GM23338 (cell line): Measurements from ENCODE around the gene KIAA1671. TPM values are rescaled to one million over a fixed set of nuclear protein-coding genes. Genes with fewer than 3 reads are reported as not detected.

Experiments used
- ATAC-seq: fragments of 200-7000 bp; cut with Tn5 transposase; 3 replicates; pipeline ENCODE4 v1.9.1; 2020
- DNase-seq: peaks from one replicate; pipeline ENCODE4 v3.0.0-alpha.2; 2015; ENCODE audit warnings: low spot score
- H2AFZ ChIP-seq: fragments of 200-600 bp; sonication (generic); 2 replicates; pipeline ENCODE4 v1.8.0; 2016; ENCODE audit warnings: antibody characterized with exemption, mild to moderate bottlenecking, moderate library complexity
- H3F3A ChIP-seq: fragments of 200-600 bp; sonication (generic); replicated peaks from 2 replicates; pipeline ENCODE4 v1.8.0; 2017; ENCODE audit warnings: antibody characterized with exemption, mixed run types, low read depth
- H3K27ac ChIP-seq: fragments of 200-600 bp; sonication (generic); 2 replicates; pipeline ENCODE4 v1.6.1; 2016; ENCODE audit warnings: low read depth
- H3K27me3 ChIP-seq: fragments of 200-600 bp; sonication (generic); 2 replicates; pipeline ENCODE4 v1.8.0; 2016; ENCODE audit warnings: mild to moderate bottlenecking, mixed run types, moderate library complexity; ENCODE audit not compliant: insufficient read depth
- H3K36me3 ChIP-seq: fragments of 200-600 bp; sonication (generic); 2 replicates; pipeline ENCODE4 v1.8.0; 2016; ENCODE audit warnings: mild to moderate bottlenecking; ENCODE audit not compliant: insufficient read depth
- H3K4me1 ChIP-seq: fragments of 200-600 bp; sonication (generic); 2 replicates; pipeline ENCODE4 v1.8.0; 2016; ENCODE audit warnings: mild to moderate bottlenecking, moderate library complexity; ENCODE audit not compliant: insufficient read depth
- H3K4me2 ChIP-seq: fragments of 200-600 bp; sonication (generic); 2 replicates; pipeline ENCODE4 v1.7.1; 2017; ENCODE audit warnings: mixed run types
- H3K4me3 ChIP-seq: fragments of 200-600 bp; sonication (generic); 2 replicates; pipeline ENCODE4 v1.6.1; 2016; ENCODE audit warnings: mixed run types
- H3K79me2 ChIP-seq: fragments of 200-600 bp; sonication (generic); replicated peaks from 2 replicates; pipeline ENCODE4 v1.8.0; 2017; ENCODE audit warnings: mild to moderate bottlenecking; ENCODE audit not compliant: insufficient read depth
- H3K9me2 ChIP-seq: fragments of 200-600 bp; sonication (generic); 2 replicates; pipeline ENCODE4 v1.8.0; 2017; ENCODE audit not compliant: insufficient read depth
- H4K20me1 ChIP-seq: fragments of 200-600 bp; sonication (generic); replicated peaks from 2 replicates; pipeline ENCODE4 v1.8.0; 2017; ENCODE audit warnings: mild to moderate bottlenecking; ENCODE audit not compliant: insufficient read depth
- H3K27ac Mint-ChIP-seq: 2 replicates; pipeline ENCODE4 v1.8.0; 2020; ENCODE audit warnings: inconsistent platforms, mild to moderate bottlenecking, moderate library complexity, mixed read lengths
- H3K27me3 Mint-ChIP-seq: 3 replicates; pipeline ENCODE4 v1.8.0; 2022; ENCODE audit warnings: low read depth, mild to moderate bottlenecking, moderate library complexity, mixed read lengths, inconsistent platforms; ENCODE audit not compliant: insufficient read depth, poor library complexity
- H3K36me3 Mint-ChIP-seq: 3 replicates; pipeline ENCODE4 v1.8.0; 2021; ENCODE audit warnings: low read depth, mild to moderate bottlenecking, inconsistent platforms, moderate library complexity, mixed read lengths
- H3K4me1 Mint-ChIP-seq: 3 replicates; pipeline ENCODE4 v1.8.0; 2020; ENCODE audit warnings: mild to moderate bottlenecking, inconsistent platforms, mixed read lengths
- H3K4me3 Mint-ChIP-seq: 3 replicates; pipeline ENCODE4 v1.8.0; 2021; ENCODE audit warnings: moderate library complexity, mild to moderate bottlenecking, inconsistent platforms, mixed read lengths
- H3K9me3 Mint-ChIP-seq: 3 replicates; pipeline ENCODE4 v1.8.0; 2020; ENCODE audit warnings: moderate library complexity, mild to moderate bottlenecking, inconsistent platforms, mixed read lengths
- CREB1 ChIP-seq: fragments of 250-450 bp; sonication (Bioruptor Pico); IDR thresholded peaks from 2 replicates; pipeline ENCODE4 v1.5.0; 2020; ENCODE audit warnings: low read depth, mild to moderate bottlenecking, moderate library complexity
- EZH2 ChIP-seq: fragments of 200-600 bp; sonication (generic); IDR thresholded peaks from one replicate; pipeline ENCODE4 v1.8.0; 2017; ENCODE audit warnings: antibody characterized with exemption, mild to moderate bottlenecking, low read depth; ENCODE audit not compliant: unreplicated experiment
- EZH2phosphoT487 ChIP-seq: fragments of 200-600 bp; sonication (generic); IDR thresholded peaks from one replicate; pipeline ENCODE4 v1.8.1; 2018; ENCODE audit warnings: antibody characterized with exemption; ENCODE audit not compliant: unreplicated experiment
- JUNB ChIP-seq: IDR thresholded peaks from one replicate; pipeline ENCODE4 v1.6.1; 2016; ENCODE audit warnings: antibody characterized with exemption; ENCODE audit not compliant: unreplicated experiment
- NANOG ChIP-seq: IDR thresholded peaks from 2 replicates; pipeline ENCODE4 v1.6.1; 2016; ENCODE audit warnings: antibody characterized with exemption, borderline replicate concordance
- POLR2AphosphoS5 ChIP-seq: IDR thresholded peaks from 2 replicates; pipeline ENCODE4 v1.6.1; 2016; ENCODE audit warnings: antibody characterized with exemption, low read depth
- STAT1 ChIP-seq: IDR thresholded peaks from one replicate; pipeline ENCODE4 v1.6.1; 2016; ENCODE audit warnings: antibody characterized with exemption; ENCODE audit not compliant: unreplicated experiment
- ZNF114 ChIP-seq: fragments of 250-450 bp; sonication (Bioruptor Pico); IDR thresholded peaks from 2 replicates; pipeline ENCODE4 v1.5.0; 2020; ENCODE audit warnings: mild to moderate bottlenecking, moderate library complexity
- ZNF331 ChIP-seq: fragments of 250-450 bp; sonication (Bioruptor Pico); IDR thresholded peaks from 2 replicates; pipeline ENCODE4 v1.5.0; 2020; ENCODE audit warnings: low read depth, mild to moderate bottlenecking, moderate library complexity
- polyA plus RNA-seq: library from polyadenylated mRNA; unstranded; fragments of >200 nt; fragmentation: Nextera tagmentation; extraction: Ambion mirVana; gene quantifications from 2 replicates; pipeline ENCODE4 v1.2.1, GENCODE V29; 2016
- total RNA-seq: library from RNA; depleted of rRNA; stranded (reverse); fragments of >200 nt; shearing (Covaris generic); gene quantifications from 2 replicates; pipeline ENCODE4 v1.2.3, GENCODE V29; 2014
- TF ChIP-seq, protein P1 (sequence below): IDR thresholded peaks from 2 replicates; pipeline ENCODE4 v1.6.1; 2016; ENCODE audit warnings: antibody characterized with exemption
- TF ChIP-seq, protein P2 (sequence below): fragments of 250-450 bp; sonication (Bioruptor Pico); IDR thresholded peaks from 2 replicates; pipeline ENCODE4 v1.5.0; 2020; ENCODE audit warnings: mild to moderate bottlenecking, moderate library complexity
- TF ChIP-seq, protein P3 (sequence below), 2 experiments: fragments of 200-600 bp in 1 of 2; sonication (generic) in 1 of 2; conservative IDR thresholded peaks; 2 replicates each; pipeline versions ENCODE4 v1.5.1 to v1.6.1; 2016 to 2017; ENCODE audit warnings: antibody characterized with exemption in 2 of 2, low read depth in 2 of 2, mild to moderate bottlenecking in 2 of 2, moderate library complexity in 1 of 2
- TF ChIP-seq, protein P4 (sequence below): IDR thresholded peaks from one replicate; pipeline ENCODE4 v1.6.1; 2018; ENCODE audit warnings: antibody characterized with exemption; ENCODE audit not compliant: unreplicated experiment

Gene KIAA1671
- total and polyA plus RNA-seq, 2 experiments from 2014 or later, result 6.1 to 27.2 TPM

DNA sequence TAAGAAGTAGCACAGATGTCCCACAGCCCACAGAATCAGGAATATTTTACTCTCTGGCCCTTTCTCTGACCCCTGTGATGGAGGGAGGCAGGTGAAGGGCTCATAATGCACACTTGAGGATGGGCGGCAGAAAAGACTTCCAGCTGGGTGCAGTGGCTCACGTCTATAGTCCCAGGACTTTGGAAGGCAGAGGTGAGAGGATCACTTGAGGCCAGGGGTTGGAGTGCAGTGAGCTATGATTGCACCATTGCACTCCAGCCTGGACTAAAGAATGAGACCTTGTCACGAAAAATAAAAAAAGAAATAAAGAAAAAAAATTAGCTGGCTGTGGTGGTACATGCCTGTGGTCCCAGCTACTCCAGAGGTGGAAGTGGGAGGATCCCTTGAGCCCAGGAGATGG lies 233.6 kb downstream of the KIAA1671 start:
- Histone ChIP-seq H3K4me3 (no peak overlapping the region), H4K20me1 (no peaks in the 10 kb centered on the region; the same call in 1 of the 2 replicates), H3K79me2 (no peaks in the 10 kb centered on the region), H3K36me3 (no peaks in the 10 kb centered on the region), H3F3A (no peaks in the 10 kb centered on the region), H3K27me3 (no peaks in the 10 kb centered on the region), H3K27ac (no peak overlapping the region), H3K4me2 (no peak overlapping the region), H3K9me2 (no peaks in the 10 kb centered on the region), H2AFZ (no peak overlapping the region), H3K4me1 (no peaks in the 10 kb centered on the region)
- Mint-ChIP-seq H3K4me1 (no peaks in the 10 kb centered on the region), H3K27ac (no peak overlapping the region), H3K4me3 (no peak overlapping the region), H3K27me3 (peaks cover 5% of the 10 kb centered on the region), H3K9me3 (no peaks in the 10 kb centered on the region; the same call in 2 of the 3 replicates), H3K36me3 (peaks cover 52% of the 10 kb centered on the region)
- DNase-seq (no peak), ATAC-seq (no peak)
- TF ChIP-seq, protein P1, sequence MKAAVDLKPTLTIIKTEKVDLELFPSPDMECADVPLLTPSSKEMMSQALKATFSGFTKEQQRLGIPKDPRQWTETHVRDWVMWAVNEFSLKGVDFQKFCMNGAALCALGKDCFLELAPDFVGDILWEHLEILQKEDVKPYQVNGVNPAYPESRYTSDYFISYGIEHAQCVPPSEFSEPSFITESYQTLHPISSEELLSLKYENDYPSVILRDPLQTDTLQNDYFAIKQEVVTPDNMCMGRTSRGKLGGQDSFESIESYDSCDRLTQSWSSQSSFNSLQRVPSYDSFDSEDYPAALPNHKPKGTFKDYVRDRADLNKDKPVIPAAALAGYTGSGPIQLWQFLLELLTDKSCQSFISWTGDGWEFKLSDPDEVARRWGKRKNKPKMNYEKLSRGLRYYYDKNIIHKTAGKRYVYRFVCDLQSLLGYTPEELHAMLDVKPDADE, result no peak
- TF ChIP-seq JUNB (no peak), POLR2AphosphoS5 (no peak), NANOG (no peak), EZH2phosphoT487 (no peak), CREB1 (CRISPR knock-in tag) (no peak), ZNF331 (CRISPR knock-in tag) (no peak), STAT1 (no peak), ZNF114 (CRISPR knock-in tag) (no peak), EZH2 (no peak)
- TF ChIP-seq, protein P2, sequence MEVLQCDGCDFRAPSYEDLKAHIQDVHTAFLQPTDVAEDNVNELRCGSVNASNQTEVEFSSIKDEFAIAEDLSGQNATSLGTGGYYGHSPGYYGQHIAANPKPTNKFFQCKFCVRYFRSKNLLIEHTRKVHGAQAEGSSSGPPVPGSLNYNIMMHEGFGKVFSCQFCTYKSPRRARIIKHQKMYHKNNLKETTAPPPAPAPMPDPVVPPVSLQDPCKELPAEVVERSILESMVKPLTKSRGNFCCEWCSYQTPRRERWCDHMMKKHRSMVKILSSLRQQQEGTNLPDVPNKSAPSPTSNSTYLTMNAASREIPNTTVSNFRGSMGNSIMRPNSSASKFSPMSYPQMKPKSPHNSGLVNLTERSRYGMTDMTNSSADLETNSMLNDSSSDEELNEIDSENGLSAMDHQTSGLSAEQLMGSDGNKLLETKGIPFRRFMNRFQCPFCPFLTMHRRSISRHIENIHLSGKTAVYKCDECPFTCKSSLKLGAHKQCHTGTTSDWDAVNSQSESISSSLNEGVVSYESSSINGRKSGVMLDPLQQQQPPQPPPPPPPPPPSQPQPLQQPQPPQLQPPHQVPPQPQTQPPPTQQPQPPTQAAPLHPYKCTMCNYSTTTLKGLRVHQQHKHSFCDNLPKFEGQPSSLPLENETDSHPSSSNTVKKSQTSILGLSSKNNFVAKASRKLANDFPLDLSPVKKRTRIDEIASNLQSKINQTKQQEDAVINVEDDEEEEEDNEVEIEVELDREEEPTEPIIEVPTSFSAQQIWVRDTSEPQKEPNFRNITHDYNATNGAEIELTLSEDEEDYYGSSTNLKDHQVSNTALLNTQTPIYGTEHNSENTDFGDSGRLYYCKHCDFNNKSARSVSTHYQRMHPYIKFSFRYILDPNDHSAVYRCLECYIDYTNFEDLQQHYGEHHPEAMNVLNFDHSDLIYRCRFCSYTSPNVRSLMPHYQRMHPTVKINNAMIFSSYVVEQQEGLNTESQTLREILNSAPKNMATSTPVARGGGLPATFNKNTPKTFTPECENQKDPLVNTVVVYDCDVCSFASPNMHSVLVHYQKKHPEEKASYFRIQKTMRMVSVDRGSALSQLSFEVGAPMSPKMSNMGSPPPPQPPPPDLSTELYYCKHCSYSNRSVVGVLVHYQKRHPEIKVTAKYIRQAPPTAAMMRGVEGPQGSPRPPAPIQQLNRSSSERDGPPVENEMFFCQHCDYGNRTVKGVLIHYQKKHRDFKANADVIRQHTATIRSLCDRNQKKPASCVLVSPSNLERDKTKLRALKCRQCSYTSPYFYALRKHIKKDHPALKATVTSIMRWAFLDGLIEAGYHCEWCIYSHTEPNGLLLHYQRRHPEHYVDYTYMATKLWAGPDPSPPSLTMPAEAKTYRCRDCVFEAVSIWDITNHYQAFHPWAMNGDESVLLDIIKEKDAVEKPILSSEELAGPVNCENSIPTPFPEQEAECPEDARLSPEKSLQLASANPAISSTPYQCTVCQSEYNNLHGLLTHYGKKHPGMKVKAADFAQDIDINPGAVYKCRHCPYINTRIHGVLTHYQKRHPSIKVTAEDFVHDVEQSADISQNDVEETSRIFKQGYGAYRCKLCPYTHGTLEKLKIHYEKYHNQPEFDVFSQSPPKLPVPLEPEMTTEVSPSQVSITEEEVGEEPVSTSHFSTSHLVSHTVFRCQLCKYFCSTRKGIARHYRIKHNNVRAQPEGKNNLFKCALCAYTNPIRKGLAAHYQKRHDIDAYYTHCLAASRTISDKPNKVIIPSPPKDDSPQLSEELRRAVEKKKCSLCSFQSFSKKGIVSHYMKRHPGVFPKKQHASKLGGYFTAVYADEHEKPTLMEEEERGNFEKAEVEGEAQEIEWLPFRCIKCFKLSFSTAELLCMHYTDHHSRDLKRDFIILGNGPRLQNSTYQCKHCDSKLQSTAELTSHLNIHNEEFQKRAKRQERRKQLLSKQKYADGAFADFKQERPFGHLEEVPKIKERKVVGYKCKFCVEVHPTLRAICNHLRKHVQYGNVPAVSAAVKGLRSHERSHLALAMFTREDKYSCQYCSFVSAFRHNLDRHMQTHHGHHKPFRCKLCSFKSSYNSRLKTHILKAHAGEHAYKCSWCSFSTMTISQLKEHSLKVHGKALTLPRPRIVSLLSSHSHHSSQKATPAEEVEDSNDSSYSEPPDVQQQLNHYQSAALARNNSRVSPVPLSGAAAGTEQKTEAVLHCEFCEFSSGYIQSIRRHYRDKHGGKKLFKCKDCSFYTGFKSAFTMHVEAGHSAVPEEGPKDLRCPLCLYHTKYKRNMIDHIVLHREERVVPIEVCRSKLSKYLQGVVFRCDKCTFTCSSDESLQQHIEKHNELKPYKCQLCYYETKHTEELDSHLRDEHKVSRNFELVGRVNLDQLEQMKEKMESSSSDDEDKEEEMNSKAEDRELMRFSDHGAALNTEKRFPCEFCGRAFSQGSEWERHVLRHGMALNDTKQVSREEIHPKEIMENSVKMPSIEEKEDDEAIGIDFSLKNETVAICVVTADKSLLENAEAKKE (CRISPR knock-in tag), result no peak
- TF ChIP-seq, protein P3, sequence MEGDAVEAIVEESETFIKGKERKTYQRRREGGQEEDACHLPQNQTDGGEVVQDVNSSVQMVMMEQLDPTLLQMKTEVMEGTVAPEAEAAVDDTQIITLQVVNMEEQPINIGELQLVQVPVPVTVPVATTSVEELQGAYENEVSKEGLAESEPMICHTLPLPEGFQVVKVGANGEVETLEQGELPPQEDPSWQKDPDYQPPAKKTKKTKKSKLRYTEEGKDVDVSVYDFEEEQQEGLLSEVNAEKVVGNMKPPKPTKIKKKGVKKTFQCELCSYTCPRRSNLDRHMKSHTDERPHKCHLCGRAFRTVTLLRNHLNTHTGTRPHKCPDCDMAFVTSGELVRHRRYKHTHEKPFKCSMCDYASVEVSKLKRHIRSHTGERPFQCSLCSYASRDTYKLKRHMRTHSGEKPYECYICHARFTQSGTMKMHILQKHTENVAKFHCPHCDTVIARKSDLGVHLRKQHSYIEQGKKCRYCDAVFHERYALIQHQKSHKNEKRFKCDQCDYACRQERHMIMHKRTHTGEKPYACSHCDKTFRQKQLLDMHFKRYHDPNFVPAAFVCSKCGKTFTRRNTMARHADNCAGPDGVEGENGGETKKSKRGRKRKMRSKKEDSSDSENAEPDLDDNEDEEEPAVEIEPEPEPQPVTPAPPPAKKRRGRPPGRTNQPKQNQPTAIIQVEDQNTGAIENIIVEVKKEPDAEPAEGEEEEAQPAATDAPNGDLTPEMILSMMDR (conservative IDR thresholded peaks at IDR 0.05; ENCODE audit: low read depth in 2 of 2), result no peak
- TF ChIP-seq, protein P4, sequence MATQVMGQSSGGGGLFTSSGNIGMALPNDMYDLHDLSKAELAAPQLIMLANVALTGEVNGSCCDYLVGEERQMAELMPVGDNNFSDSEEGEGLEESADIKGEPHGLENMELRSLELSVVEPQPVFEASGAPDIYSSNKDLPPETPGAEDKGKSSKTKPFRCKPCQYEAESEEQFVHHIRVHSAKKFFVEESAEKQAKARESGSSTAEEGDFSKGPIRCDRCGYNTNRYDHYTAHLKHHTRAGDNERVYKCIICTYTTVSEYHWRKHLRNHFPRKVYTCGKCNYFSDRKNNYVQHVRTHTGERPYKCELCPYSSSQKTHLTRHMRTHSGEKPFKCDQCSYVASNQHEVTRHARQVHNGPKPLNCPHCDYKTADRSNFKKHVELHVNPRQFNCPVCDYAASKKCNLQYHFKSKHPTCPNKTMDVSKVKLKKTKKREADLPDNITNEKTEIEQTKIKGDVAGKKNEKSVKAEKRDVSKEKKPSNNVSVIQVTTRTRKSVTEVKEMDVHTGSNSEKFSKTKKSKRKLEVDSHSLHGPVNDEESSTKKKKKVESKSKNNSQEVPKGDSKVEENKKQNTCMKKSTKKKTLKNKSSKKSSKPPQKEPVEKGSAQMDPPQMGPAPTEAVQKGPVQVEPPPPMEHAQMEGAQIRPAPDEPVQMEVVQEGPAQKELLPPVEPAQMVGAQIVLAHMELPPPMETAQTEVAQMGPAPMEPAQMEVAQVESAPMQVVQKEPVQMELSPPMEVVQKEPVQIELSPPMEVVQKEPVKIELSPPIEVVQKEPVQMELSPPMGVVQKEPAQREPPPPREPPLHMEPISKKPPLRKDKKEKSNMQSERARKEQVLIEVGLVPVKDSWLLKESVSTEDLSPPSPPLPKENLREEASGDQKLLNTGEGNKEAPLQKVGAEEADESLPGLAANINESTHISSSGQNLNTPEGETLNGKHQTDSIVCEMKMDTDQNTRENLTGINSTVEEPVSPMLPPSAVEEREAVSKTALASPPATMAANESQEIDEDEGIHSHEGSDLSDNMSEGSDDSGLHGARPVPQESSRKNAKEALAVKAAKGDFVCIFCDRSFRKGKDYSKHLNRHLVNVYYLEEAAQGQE, result no peak
